HG03175 (cell line): ENCODE measurements around the gene SLC26A4.

Experiments used
- ATAC-seq: cut with Tn5 transposase; IDR thresholded peaks from one replicate; pipeline ENCODE4 v1.9.1; 2021; ENCODE audit warnings: mild to moderate bottlenecking, moderate library complexity; ENCODE audit not compliant: unreplicated experiment

The SLC26A4 gene

GRCh38 chr7:107693396-107693795 lies 32.8 kb downstream of the SLC26A4 start:
- ATAC-seq: no peak

GRCh38 chr7:107694386-107694785 lies 33.8 kb downstream of the SLC26A4 start:
- no peak for ATAC-seq

- no peak for ATAC-seq
Measured at GRCh38 chr7:107696330-107696946, 35.8 kb downstream of the SLC26A4 start.

GRCh38 chr7:107697321-107698049 lies 36.9 kb downstream of the SLC26A4 start:
- ATAC-seq: no peak

- no peak for ATAC-seq
Measured at GRCh38 chr7:107700570-107700969, 39.9 kb downstream of the SLC26A4 start.

GRCh38 chr7:107701191-107701590 lies 40.6 kb downstream of the SLC26A4 start:
- no peak for ATAC-seq

GRCh38 chr7:107703219-107703618 lies 42.6 kb downstream of the SLC26A4 start:
- ATAC-seq: no peak

GRCh38 chr7:107703872-107704271 lies 43.2 kb downstream of the SLC26A4 start:
- ATAC-seq: no peak

GRCh38 chr7:107708956-107709355 lies 48.3 kb downstream of the SLC26A4 start:
- no peak for ATAC-seq

GRCh38 chr7:107711301-107711700 lies 50.7 kb downstream of the SLC26A4 start:
- no peak for ATAC-seq

GRCh38 chr7:107712025-107712424 lies 51.4 kb downstream of the SLC26A4 start:
- ATAC-seq: no peak

GRCh38 chr7:107712896-107713295 lies 52.3 kb downstream of the SLC26A4 start:
- ATAC-seq: no peak

- ATAC-seq: no peak
Measured at GRCh38 chr7:107715531-107715930, 54.9 kb downstream of the SLC26A4 start.

GRCh38 chr7:107718456-107719193 lies 58.0 kb downstream of the SLC26A4 start:
- ATAC-seq: no peak

- ATAC-seq: no peak
Measured at GRCh38 chr7:107721286-107721685, 60.7 kb downstream of the SLC26A4 start.

- no peak for ATAC-seq
Measured at GRCh38 chr7:107723255-107723654, 62.6 kb downstream of the SLC26A4 start.

- ATAC-seq: no peak
Measured at GRCh38 chr7:107725138-107725740, 64.6 kb downstream of the SLC26A4 start.

GRCh38 chr7:107726356-107727130 lies 65.9 kb downstream of the SLC26A4 start:
- no peak for ATAC-seq

- no peak for ATAC-seq
Measured at GRCh38 chr7:107728276-107728675, 67.6 kb downstream of the SLC26A4 start.

- ATAC-seq: peak; percentile 38
Measured at GRCh38 chr7:107742678-107743566, 82.3 kb downstream of the SLC26A4 start.
